GM04504 (cell line): ENCODE data around the gene LMBR1L.

Experiments
- DNase-seq: peaks from one replicate; pipeline ENCODE4 v3.0.0-alpha.2; 2012; ENCODE audit warnings: low read depth

LMBR1L gene

GRCh38 chr12:49052451-49053208 is 58.0 kb downstream of the LMBR1L start:
- DNase-seq: no peak

GRCh38 chr12:49051777-49052438 is 58.7 kb downstream of the LMBR1L start:
- no peak for DNase-seq

- DNase-seq: no peak
These were observed 59.3 kb downstream of the LMBR1L start for GRCh38 chr12:49051373-49051764.

GRCh38 chr12:49050507-49051372 is 59.9 kb downstream of the LMBR1L start:
- no peak for DNase-seq

- no peak for DNase-seq
These were observed 61.0 kb downstream of the LMBR1L start for GRCh38 chr12:49049566-49050224.

- no peak for DNase-seq
These were observed 61.7 kb downstream of the LMBR1L start for GRCh38 chr12:49048953-49049352.
